Psoas muscle (tissue), 8 donors: ENCODE measurements around the gene GABRE. TPM values are rescaled to one million over a fixed set of nuclear protein-coding genes. Genes with fewer than 3 reads are reported as not detected.

ENCODE experiments used
- ATAC-seq, 4 donors: fragments of 200-7000 bp; cut with Tn5 transposase; one replicate each; pipeline ENCODE4 v1.9.1; 2020; ENCODE audit warnings: moderate library complexity in 3 of 4, mild to moderate bottlenecking in 2 of 4
- DNase-seq, 2 donors: peaks; one replicate each; pipeline ENCODE4 v3.0.0-alpha.2; 2020
- H3K27ac ChIP-seq: fragments of 200-600 bp; one replicate; pipeline ENCODE4 v1.8.0; 2022
- H3K27me3 ChIP-seq, 3 donors: fragments of 200-600 bp in 1 of 3; one replicate each; pipeline versions ENCODE4 v1.6.1 to v1.8.0; 2013 to 2022; ENCODE audit warnings: low read length in 2 of 3, mild to moderate bottlenecking in 2 of 3, moderate library complexity in 1 of 3; ENCODE audit not compliant: insufficient read depth in 3 of 3
- H3K36me3 ChIP-seq, 2 donors: fragments of 200-600 bp in 1 of 2; one replicate each; pipeline versions ENCODE4 v1.6.1 to v1.8.0; 2013 to 2022; ENCODE audit warnings: low read depth in 1 of 2, mild to moderate bottlenecking in 1 of 2, moderate library complexity in 1 of 2; ENCODE audit not compliant: insufficient read depth in 1 of 2
- H3K4me1 ChIP-seq: fragments of 200-600 bp; one replicate; pipeline ENCODE4 v1.8.0; 2022
- H3K4me3 ChIP-seq: fragments of 200-600 bp; one replicate; pipeline ENCODE4 v1.8.0; 2022; ENCODE audit warnings: mild to moderate bottlenecking
- H3K9me3 ChIP-seq: fragments of 200-600 bp; one replicate; pipeline ENCODE4 v1.8.0; 2022
- WGBS, 3 donors: extraction: QIAGEN DNeasy Blood & Tissue Kit; methylation state at CpG; one replicate each; pipeline versions ENCODE4 v1.1.6 to v1.1.7; 2013; 5-methylcytosine and 5-hydroxymethylcytosine counted together
- intact Hi-C, 2 donors: fragments of 100-400 bp; cut with DNase I; formaldehyde crosslinking; loops; one replicate each; pipeline versions ENCODE4 v1.11.0 to v1.14.2; 2022
- polyA plus RNA-seq, 3 donors: library from polyadenylated mRNA; stranded (reverse); fragments of 200-250 nt; gene quantifications; one replicate each; pipeline ENCODE4 v1.2.3, GENCODE V29; 2013
- total RNA-seq, 4 donors: library from RNA; stranded (reverse); fragmentation: NEBNext Ultra II Directional in 2 of 4; extraction: Animal tissue kit (Norgen Biotek cat#: 25700) in 2 of 4; gene quantifications; one replicate each; pipeline versions ENCODE4 v1.2.1 to v1.2.4, GENCODE V29; 2021 to 2023
- TF ChIP-seq, protein P1 (sequence below): fragments of 200-600 bp; IDR thresholded peaks from one replicate; pipeline ENCODE4 v1.8.0; 2022; ENCODE audit warnings: antibody characterized with exemption
- donor health status: healthy with polysubstance abuse.
- donor health status: DM: no; HTN: no; CAD: no; lungs with moderate emphysema.
- donor health status: Bipolar disorder and iron deficiency.
- donor health status: healthy.
- donor health status: DM: yes; HTN: yes; CAD: no.
- donor health status: DM: no; HTN: no; CAD: no.
- donor health status: DM: no; HTN: no; CAD: no.
- donor health status: DM: yes; HTN: yes; CAD: no.

GABRE gene
- total and polyA plus RNA-seq, 7 donors: 0.90 to 3.8 (median 1.7) TPM

DNA sequence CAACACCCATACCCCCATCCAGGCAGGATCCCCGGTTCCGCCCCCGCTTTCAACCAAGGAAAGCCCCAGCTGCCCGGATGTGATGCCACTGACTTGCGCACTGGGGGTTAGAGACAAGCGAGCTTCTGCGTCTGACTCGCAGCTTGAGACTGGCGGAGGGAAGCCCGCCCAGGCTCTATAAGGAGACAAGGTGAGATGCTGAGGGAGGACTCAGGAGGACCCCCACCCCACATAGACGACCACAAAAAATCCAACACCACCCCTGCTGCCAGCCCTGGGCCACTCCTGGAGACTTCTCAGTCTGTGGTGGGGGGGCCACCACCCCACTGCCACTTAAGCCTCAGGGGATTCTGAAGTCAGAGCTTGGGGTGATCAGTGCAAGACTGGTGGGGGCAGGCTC, 61.7 kb downstream of the GABRE start, which contains the start of gene MAGEA4:
Gene MAGEA4, plus strand, starts transcription at position 110 of the 400 bp plus-strand sequence. CDS start 10,776 bp downstream, outside the sequence.
- WGBS, 3 donors: 92 to 97% (median 95%) methylated on average over 11 of the region's 11 CpGs
- H3K36me3 ChIP-seq: no peaks in the 10 kb centered on the region

DNA sequence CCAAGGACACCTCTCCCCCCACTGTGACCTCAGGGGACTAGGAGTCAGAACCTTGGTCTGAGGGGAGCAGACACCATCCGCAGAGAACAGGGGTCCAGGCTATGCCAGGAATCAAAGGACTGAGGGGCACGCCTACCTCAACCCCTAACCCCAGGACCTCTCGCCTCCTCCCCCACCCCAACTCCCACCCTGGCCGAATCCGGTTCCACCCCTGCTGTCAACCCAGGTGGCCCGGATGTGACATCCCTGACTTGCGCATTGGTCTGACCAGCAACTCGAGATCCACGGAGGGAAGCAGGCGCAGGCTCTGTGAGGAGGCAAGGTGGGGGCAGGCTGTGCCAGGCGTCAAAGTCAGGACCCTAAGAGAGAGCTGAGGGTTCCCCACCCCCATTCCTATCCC, 62.3 kb downstream of the GABRE start:
- ATAC-seq: no peak
- WGBS, 3 donors: 67 to 85% (median 82%) methylated on average over 1 to 11 of the region's 11 CpGs
- intact Hi-C loops: no loop called here

More for the DNA sequence above, 61.7 kb downstream of the GABRE start, which contains the start of gene MAGEA4:
- DNase-seq (no peak), ATAC-seq (no peak)
- no peaks in the 10 kb centered on the region for H3K27me3 ChIP-seq
- intact Hi-C loops: no loop called here
- H3K9me3 ChIP-seq: no peaks in the 10 kb centered on the region
- no peaks in the 10 kb centered on the region for H3K4me1 ChIP-seq
- TF ChIP-seq, protein P1, sequence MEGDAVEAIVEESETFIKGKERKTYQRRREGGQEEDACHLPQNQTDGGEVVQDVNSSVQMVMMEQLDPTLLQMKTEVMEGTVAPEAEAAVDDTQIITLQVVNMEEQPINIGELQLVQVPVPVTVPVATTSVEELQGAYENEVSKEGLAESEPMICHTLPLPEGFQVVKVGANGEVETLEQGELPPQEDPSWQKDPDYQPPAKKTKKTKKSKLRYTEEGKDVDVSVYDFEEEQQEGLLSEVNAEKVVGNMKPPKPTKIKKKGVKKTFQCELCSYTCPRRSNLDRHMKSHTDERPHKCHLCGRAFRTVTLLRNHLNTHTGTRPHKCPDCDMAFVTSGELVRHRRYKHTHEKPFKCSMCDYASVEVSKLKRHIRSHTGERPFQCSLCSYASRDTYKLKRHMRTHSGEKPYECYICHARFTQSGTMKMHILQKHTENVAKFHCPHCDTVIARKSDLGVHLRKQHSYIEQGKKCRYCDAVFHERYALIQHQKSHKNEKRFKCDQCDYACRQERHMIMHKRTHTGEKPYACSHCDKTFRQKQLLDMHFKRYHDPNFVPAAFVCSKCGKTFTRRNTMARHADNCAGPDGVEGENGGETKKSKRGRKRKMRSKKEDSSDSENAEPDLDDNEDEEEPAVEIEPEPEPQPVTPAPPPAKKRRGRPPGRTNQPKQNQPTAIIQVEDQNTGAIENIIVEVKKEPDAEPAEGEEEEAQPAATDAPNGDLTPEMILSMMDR: no peak
- no peak within 1 kb of the TSS for H3K4me3 ChIP-seq
- H3K27ac ChIP-seq: no peak within 1 kb of the TSS

DNA sequence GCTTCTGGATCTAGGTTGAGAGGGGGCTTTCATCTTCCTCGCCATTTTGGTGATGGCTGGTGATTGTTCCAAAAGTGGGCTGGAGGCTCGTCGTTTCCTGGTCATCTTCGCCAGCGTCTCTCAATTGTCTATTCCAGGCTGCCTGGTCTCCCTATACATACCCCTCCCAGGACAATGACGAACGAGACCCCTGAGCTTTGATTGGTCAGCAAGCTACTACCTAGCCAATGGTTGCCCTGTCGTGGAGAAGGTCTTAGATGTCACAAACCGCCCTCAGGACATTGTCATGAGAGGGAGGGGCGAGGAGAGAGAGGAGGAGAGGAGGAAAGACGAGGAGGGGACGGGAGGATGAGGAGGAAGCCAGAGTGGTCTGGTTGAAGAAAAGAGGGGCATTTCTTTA, 69.5 kb downstream of the GABRE start:
- intact Hi-C loops: no loop called here
- WGBS, 3 donors: 78 to 95% (median 94%) methylated on average over 11 to 12 of the region's 12 CpGs

More for the DNA sequence above, 62.3 kb downstream of the GABRE start:
- H3K27me3 ChIP-seq: no peaks in the 10 kb centered on the region
- DNase-seq: no peak
- H3K4me3 ChIP-seq: no peak overlapping the region
- no peak overlapping the region for H3K27ac ChIP-seq
- H3K36me3 ChIP-seq: no peaks in the 10 kb centered on the region
- TF ChIP-seq, protein P1: no peak
- H3K4me1 ChIP-seq: no peaks in the 10 kb centered on the region
- H3K9me3 ChIP-seq: no peaks in the 10 kb centered on the region

More for the DNA sequence above, 69.5 kb downstream of the GABRE start:
- TF ChIP-seq, protein P1: no peak
- Histone ChIP-seq H3K27me3 (no peaks in the 10 kb centered on the region), H3K27ac (no peak overlapping the region), H3K4me3 (no peak overlapping the region), H3K9me3 (no peaks in the 10 kb centered on the region), H3K4me1 (no peaks in the 10 kb centered on the region), H3K36me3 (no peaks in the 10 kb centered on the region)
- DNase-seq (no peak), ATAC-seq (no peak)

Other genes starting within 250 kb of the GABRE start
- gene CNGA2, start 239.9 kb downstream of the GABRE start, total RNA-seq: not detected
- not detected for gene CNGA2, start 239.9 kb downstream of the GABRE start, polyA plus RNA-seq
- not detected for gene MAGEA4, start 61.8 kb downstream of the GABRE start, total RNA-seq
- gene MAGEA4, start 61.8 kb downstream of the GABRE start, polyA plus RNA-seq: not detected
- gene MAGEA10, start 163.9 kb upstream of the GABRE start, total RNA-seq: not detected
- not detected for gene MAGEA10, start 163.9 kb upstream of the GABRE start, polyA plus RNA-seq